PFSK-1 (cell line): ENCODE data around the gene NR2E1.

Source experiments
- FOXP2 ChIP-seq: optimal IDR thresholded peaks from 2 replicates; pipeline ENCODE3; 2011; ENCODE audit warnings: borderline replicate concordance, control low read depth, inconsistent platforms; ENCODE audit not compliant: insufficient read depth; ENCODE audit errors: extremely low read length, extremely low read depth
- POLR2AphosphoS5 ChIP-seq: IDR thresholded peaks from 2 replicates; pipeline ENCODE4 v1.6.1; 2012; ENCODE audit warnings: low read depth, mild to moderate bottlenecking, control low read depth, low read length, moderate library complexity
- SIN3A ChIP-seq: IDR thresholded peaks from 2 replicates; pipeline ENCODE4 v1.6.1; 2012; ENCODE audit warnings: mild to moderate bottlenecking, low read length, moderate library complexity, borderline replicate concordance; ENCODE audit not compliant: insufficient read depth
- TAF1 ChIP-seq: IDR thresholded peaks from 2 replicates; pipeline ENCODE4 v1.6.1; 2012; ENCODE audit warnings: low read length, control low read depth, borderline replicate concordance; ENCODE audit not compliant: insufficient read depth
- TF ChIP-seq, protein P1 (sequence below), 2 experiments: IDR thresholded peaks; 2 replicates each; pipeline versions ENCODE4 v1.6.1 to v1.8.0; 2011 to 2012; ENCODE audit warnings: low read depth in 2 of 2, low read length in 2 of 2, control low read depth in 1 of 2, inconsistent platforms in 1 of 2, mild to moderate bottlenecking in 1 of 2, moderate library complexity in 1 of 2; ENCODE audit not compliant: insufficient read depth in 1 of 2

NR2E1 gene

GRCh38 chr6:108209738-108210137 is 43.9 kb downstream of the NR2E1 start:
- TF ChIP-seq TAF1 (no peak), FOXP2 (no peak), SIN3A (no peak), POLR2AphosphoS5 (no peak)
- TF ChIP-seq, protein P1, sequence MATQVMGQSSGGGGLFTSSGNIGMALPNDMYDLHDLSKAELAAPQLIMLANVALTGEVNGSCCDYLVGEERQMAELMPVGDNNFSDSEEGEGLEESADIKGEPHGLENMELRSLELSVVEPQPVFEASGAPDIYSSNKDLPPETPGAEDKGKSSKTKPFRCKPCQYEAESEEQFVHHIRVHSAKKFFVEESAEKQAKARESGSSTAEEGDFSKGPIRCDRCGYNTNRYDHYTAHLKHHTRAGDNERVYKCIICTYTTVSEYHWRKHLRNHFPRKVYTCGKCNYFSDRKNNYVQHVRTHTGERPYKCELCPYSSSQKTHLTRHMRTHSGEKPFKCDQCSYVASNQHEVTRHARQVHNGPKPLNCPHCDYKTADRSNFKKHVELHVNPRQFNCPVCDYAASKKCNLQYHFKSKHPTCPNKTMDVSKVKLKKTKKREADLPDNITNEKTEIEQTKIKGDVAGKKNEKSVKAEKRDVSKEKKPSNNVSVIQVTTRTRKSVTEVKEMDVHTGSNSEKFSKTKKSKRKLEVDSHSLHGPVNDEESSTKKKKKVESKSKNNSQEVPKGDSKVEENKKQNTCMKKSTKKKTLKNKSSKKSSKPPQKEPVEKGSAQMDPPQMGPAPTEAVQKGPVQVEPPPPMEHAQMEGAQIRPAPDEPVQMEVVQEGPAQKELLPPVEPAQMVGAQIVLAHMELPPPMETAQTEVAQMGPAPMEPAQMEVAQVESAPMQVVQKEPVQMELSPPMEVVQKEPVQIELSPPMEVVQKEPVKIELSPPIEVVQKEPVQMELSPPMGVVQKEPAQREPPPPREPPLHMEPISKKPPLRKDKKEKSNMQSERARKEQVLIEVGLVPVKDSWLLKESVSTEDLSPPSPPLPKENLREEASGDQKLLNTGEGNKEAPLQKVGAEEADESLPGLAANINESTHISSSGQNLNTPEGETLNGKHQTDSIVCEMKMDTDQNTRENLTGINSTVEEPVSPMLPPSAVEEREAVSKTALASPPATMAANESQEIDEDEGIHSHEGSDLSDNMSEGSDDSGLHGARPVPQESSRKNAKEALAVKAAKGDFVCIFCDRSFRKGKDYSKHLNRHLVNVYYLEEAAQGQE (IDR thresholded peaks at IDR 0.05; ENCODE audit: insufficient read depth in 1 of 2, low read depth in 2 of 2, low read length in 2 of 2): no peak

GRCh38 chr6:108210556-108210955 is 44.7 kb downstream of the NR2E1 start:
- TF ChIP-seq FOXP2: no peak
- TF ChIP-seq TAF1: no peak
- TF ChIP-seq POLR2AphosphoS5: no peak
- TF ChIP-seq, protein P1 (IDR thresholded peaks at IDR 0.05; ENCODE audit: insufficient read depth in 1 of 2, low read depth in 2 of 2, low read length in 2 of 2): no peak
- TF ChIP-seq SIN3A: no peak

- TF ChIP-seq TAF1 (no peak), SIN3A (no peak), POLR2AphosphoS5 (no peak), FOXP2 (no peak)
- TF ChIP-seq, protein P1 (IDR thresholded peaks at IDR 0.05; ENCODE audit: insufficient read depth in 1 of 2, low read depth in 2 of 2, low read length in 2 of 2): no peak
Observed at GRCh38 chr6:108211671-108212070, 45.8 kb downstream of the NR2E1 start.

DNA sequence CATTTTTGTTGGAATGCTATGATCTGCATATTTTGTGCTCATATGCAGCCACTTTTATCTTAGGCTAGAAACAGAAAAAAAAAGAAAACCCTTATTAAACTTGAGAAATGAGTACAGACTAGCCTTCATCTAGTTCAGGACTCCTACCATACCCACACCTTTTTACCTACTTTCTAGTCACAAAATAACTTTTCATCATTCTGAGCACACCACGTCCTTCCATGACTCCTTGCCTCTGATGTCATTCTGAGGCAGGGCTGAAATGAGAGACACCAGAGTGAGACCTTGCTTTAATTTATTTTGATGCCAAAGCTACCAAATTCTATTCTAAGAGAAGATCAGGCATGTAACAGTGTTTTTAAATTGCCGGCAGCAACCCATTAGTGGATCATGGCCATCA is 56.2 kb downstream of the NR2E1 start:
- no peak for TF ChIP-seq SIN3A
- no peak for TF ChIP-seq FOXP2
- no peak for TF ChIP-seq POLR2AphosphoS5
- TF ChIP-seq TAF1: no peak
- TF ChIP-seq, protein P1 (IDR thresholded peaks at IDR 0.05; ENCODE audit: insufficient read depth in 1 of 2, low read depth in 2 of 2, low read length in 2 of 2): no peak

- TF ChIP-seq POLR2AphosphoS5: no peak
- TF ChIP-seq, protein P1 (IDR thresholded peaks at IDR 0.05; ENCODE audit: insufficient read depth in 1 of 2, low read depth in 2 of 2, low read length in 2 of 2): no peak
- TF ChIP-seq TAF1: no peak
- TF ChIP-seq SIN3A: no peak
- TF ChIP-seq FOXP2: no peak
Observed at GRCh38 chr6:108222504-108222903, 56.7 kb downstream of the NR2E1 start.
